ENCODE data around the gene ACO1. TPM values are rescaled to one million over a fixed set of nuclear protein-coding genes. Genes with fewer than 3 reads are reported as not detected.

Gene ACO1
- total and polyA plus RNA-seq, 4 donors = 12.5 to 47.1 (median 21.9) TPM

- Histone ChIP-seq H3K9ac (ENCODE audit: insufficient read depth in 1 of 2, low read length in 2 of 2) (no peak overlapping the region), H3K27ac (ENCODE audit: low read depth in 1 of 2, low read length in 1 of 2) (no peak overlapping the region), H3K4me3 (no peak overlapping the region), H3K36me3 (ENCODE audit: control insufficient read depth in 4 of 4, insufficient read depth in 4 of 4, low read length in 4 of 4) (peaks cover 5 to 31% (median 15%) of the 10 kb centered on the region in 4 donors), H3K27me3 (ENCODE audit: control insufficient read depth in 3 of 3, insufficient read depth in 3 of 3, low read length in 2 of 3) (no peaks in the 10 kb centered on the region), H3K4me1 (ENCODE audit: control insufficient read depth in 5 of 5, insufficient read depth in 5 of 5, low read length in 5 of 5) (no peaks in the 10 kb centered on the region), H3K9me3 (ENCODE audit: control insufficient read depth in 4 of 4, insufficient read depth in 3 of 4, low read length in 3 of 4) (no peaks in the 10 kb centered on the region)
- WGBS, 2 donors = 96 to 98% methylated on average over 3 of the region's 3 CpGs
- DNase-seq (no peak), ATAC-seq (ENCODE audit: insufficient read depth, low FRiP score) (no peak)
- TF ChIP-seq CTCF (IDR thresholded peaks at IDR 0.05; ENCODE audit: control extremely low read depth, extremely low read depth) = no peak
These were observed 87.9 kb downstream of the ACO1 start for GRCh38 chr9:32472344-32472743.

GRCh38 chr9:32483343-32483742, 98.9 kb downstream of the ACO1 start:
- Histone ChIP-seq H3K9me3 (ENCODE audit: control insufficient read depth in 4 of 4, insufficient read depth in 3 of 4, low read length in 3 of 4) (no peaks in the 10 kb centered on the region), H3K36me3 (ENCODE audit: control insufficient read depth in 4 of 4, insufficient read depth in 4 of 4, low read length in 4 of 4) (peaks cover 15 to 38% (median 31%) of the 10 kb centered on the region in 4 donors), H3K27ac (ENCODE audit: low read depth in 1 of 2, low read length in 1 of 2) (no peak overlapping the region), H3K4me3 (no peak overlapping the region), H3K4me1 (ENCODE audit: control insufficient read depth in 5 of 5, insufficient read depth in 5 of 5, low read length in 5 of 5) (no peaks in the 10 kb centered on the region), H3K27me3 (ENCODE audit: control insufficient read depth in 3 of 3, insufficient read depth in 3 of 3, low read length in 2 of 3) (no peaks in the 10 kb centered on the region), H3K9ac (ENCODE audit: insufficient read depth in 1 of 2, low read length in 2 of 2) (no peak overlapping the region)
- DNase-seq (no peak), ATAC-seq (ENCODE audit: insufficient read depth, low FRiP score) (no peak)
- WGBS, 2 donors = 57 to 71% methylated on average over 4 of the region's 4 CpGs
- TF ChIP-seq CTCF (IDR thresholded peaks at IDR 0.05; ENCODE audit: control extremely low read depth, extremely low read depth) = no peak

- WGBS, 2 donors = 85 to 86% methylated on average over 2 of the region's 2 CpGs
- H3K27me3 ChIP-seq (ENCODE audit: control insufficient read depth in 3 of 3, insufficient read depth in 3 of 3, low read length in 2 of 3) = no peaks in the 10 kb centered on the region
- no peak for TF ChIP-seq CTCF (IDR thresholded peaks at IDR 0.05; ENCODE audit: control extremely low read depth, extremely low read depth)
- ATAC-seq (ENCODE audit: insufficient read depth, low FRiP score) = no peak
- no peaks in the 10 kb centered on the region for H3K4me1 ChIP-seq (ENCODE audit: control insufficient read depth in 5 of 5, insufficient read depth in 5 of 5, low read length in 5 of 5)
- no peaks in the 10 kb centered on the region for H3K9me3 ChIP-seq (ENCODE audit: control insufficient read depth in 4 of 4, insufficient read depth in 3 of 4, low read length in 3 of 4)
- no peak for DNase-seq
- H3K36me3 ChIP-seq (ENCODE audit: control insufficient read depth in 4 of 4, insufficient read depth in 4 of 4, low read length in 4 of 4) = peaks cover 10 to 28% (median 25%) of the 10 kb centered on the region in 4 donors
- no peak overlapping the region for H3K27ac ChIP-seq (ENCODE audit: low read depth in 1 of 2, low read length in 1 of 2)
- no peak overlapping the region for H3K4me3 ChIP-seq
- H3K9ac ChIP-seq (ENCODE audit: insufficient read depth in 1 of 2, low read length in 2 of 2) = no peak overlapping the region
These were observed 102.6 kb downstream of the ACO1 start for GRCh38 chr9:32486839-32487562.

Measured in lung (tissue), 12 donors.